Measurements from ENCODE around the gene DGKI.

DGKI gene

DNA sequence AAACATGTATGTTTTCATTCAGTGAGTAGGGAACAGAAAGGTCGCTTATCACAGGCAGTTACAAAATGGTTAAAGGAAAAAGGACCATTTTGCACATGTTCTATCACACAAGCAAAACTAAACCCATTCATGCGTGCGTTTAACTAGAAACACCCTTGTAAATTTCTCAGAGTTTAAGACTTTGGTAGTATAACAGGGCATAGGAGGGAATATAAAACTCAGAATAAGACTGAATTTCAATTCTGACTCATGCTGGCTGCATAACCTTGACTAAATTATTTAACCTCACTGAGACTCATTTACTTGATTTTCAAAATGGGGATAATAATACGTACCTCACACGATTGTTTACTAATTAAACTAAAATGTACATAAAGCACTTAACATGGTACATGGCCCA, 259.4 kb downstream of the DGKI start:
- DNase-seq, result no peak

DNA sequence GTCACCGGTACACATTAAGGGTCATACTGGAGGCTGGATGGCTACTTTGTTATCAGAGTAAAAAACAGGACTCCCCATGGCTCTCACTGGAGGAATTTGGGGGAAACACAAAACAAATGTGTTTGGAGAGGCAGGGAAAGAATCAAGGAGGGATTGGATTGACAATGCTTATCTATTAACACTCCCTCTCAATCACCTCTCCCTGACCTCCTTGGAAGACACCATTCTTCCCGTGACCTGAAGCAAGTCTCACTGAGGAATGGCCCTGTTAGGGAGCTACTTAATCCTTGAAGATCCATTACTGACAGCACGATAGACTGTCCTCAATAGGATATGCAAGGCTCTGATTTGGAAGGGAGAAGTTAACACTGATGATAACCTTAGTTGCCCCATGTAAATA, 261.2 kb downstream of the DGKI start:
- no peak for DNase-seq

DNA sequence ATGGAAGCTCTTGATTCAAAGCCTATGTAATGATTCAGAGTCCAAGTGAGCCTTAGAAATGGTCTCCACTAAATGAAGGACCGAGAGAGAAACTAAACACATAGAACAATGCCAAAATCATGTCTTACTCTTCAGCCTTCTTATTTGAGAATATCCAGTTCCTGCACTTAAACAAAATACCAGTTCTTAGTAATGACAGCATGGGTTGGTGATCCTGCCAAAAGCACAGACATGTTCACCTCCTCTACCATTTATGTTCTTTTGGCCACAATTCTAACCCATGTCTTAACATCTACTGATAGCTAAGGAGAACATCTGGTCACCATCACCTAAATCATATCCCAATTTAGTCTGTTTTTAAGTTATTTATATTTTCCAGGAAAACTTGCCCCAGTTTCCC, 263.6 kb downstream of the DGKI start:
- no peak for DNase-seq

DNA sequence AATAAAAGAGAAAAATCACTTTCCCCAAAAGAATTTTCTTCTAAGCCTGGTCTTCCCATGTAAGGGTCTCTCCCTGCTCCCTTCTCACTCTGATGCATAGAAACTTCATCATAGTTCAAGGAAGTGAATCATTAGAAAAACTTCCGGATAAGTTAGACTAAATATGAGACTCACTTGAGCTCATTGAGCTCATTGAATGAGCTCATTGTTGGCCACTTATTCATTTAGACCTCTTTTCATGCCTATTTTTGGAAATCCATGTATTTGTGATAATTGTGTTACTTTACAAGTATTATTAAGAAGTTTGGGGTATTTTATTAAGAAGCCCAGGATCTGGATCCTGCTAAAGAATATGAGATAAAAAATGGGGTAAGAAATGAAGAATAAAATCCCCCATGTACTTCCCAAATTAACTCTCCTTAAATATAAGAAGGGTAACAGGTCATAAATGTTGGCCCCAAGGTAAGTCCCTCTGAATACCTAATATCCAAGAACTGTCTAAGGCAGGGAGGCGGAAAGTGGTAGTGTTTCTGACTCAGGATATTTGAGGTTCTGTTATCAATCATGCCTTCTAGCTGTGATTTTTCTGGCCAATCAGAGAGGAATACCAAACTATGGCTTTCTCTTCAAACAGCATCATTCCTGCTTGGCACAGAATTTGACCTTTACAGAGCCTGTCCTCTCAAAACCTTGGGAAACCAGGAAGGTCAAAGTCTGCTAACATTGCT, 266.7 kb downstream of the DGKI start:
- no peak for DNase-seq

DNA sequence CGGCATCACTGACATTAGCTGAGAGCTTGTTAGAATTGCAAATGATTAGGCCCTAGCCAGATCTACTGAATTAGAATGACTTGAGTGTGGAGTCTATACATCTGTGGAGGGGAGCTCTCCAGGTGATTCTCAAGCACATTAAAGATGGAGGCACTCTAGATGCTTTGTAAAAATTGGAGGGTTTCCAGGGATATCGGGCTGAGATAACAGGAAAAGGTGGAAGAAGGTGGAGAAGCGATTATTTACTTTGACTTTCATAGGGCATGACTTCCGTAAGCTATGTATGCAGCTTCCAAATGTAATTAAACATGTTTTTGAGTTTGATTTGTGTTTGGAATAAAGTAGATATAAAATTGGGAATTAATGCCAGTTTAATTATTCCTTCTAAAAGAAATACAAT, 268.2 kb downstream of the DGKI start:
- no peak for DNase-seq

DNA sequence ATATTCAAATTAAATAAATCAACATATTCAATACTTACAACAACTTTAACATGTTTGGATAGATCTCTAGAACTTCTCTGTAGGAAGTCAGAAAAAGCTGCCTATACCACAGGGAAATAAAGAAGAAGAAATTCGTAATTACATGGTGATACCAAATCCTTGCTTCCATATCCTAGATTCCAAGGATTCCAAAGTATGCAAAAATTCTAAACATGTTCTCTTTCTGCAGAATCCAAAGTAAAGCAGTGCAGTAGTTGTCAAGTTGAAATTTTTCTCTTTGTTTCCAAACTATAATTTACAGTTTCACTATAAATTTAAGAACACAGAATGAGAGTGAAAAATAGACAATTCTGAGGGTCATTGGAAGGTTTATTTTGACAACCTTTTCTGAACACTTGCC, 269.6 kb downstream of the DGKI start:
- no peak for DNase-seq

DNA sequence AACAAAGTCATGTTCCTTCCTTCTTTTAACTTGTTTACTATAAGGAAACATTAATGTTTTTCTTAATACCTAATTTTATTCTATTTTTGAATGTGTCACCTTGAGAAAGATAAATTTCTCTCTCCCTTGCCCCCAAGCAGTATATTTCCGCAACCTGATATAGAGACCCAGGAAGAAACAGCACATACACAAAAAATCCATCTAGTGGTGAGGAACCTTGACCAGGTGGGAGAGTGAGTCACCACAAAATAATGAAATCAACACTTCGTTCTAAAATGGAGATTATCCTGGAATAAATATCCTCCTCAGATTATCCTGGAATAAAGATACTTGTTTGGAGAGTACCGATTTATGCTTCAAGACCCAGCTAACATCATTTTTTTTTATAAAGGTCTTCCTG, 270.3 kb downstream of the DGKI start:
- DNase-seq, result no peak

DNA sequence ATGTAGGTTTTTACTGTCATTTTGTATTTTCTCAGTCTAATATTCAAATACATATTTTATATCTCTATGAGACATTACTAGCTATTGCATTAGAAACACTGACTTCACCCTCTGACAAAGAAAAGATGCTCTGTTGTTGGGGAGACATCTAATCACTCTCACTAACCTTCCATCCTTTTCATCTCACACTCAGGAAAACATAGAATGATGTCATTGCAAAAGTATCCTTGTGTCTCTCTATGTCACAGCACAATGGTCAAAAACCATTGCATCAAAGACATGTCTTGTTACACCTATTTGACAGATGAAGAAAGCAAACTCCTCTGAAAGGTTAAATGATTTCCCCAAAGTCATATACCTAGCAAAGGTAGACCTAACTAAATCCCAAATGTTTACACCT, 272.0 kb downstream of the DGKI start:
- no peak for DNase-seq

DNA sequence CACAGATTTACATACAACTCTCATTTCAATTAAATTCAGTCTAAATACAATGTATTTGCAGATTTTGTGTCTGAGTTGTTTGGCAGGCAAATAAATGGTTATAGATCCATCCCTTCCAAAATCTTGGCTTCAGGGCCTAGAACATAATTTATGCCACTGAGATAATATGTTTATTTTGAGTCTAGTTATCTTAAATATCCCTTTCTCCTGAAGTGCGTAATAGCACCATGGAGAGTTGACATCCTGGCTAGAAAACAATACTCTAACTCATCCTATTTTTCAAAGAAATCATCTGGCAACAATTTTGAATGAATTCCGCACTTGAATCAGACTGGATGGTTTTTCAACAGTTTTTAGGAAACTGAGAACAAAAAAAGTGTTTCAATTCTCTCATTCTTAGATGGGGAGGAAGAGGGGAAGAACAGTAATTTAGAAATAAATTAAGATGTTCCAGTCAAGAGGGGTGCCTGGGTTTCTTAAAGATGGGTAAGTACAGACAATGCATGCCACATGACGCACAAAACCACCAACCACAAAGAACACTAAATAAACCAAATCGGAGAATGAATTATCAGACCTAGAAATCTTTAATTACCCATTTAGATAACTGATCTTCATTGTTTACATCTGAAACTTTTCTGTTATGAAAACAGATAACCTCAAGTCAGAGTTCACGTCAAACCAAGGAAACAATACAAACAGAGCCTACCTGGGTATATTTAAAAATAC, 274.6 kb downstream of the DGKI start:
- no peak for DNase-seq

DNA sequence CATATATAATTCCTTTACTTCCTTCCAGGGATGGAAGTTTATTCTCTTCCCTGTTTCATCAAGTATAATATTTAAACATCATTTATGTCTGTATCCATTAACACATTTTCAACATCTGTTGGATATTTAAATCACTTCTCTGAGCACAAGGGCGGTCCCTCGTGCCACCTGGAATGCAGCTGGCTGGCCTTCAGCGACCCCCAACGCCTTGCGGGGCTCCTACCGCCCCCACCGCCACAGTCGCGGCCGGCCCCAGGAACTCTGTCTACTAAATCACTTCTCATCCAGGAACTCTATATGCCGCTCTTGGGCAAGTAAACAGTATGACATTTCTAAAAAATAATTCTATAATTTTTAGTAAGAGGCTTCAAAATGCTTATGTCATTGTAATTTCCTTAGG, 282.1 kb downstream of the DGKI start:
- no peak for DNase-seq

DNA sequence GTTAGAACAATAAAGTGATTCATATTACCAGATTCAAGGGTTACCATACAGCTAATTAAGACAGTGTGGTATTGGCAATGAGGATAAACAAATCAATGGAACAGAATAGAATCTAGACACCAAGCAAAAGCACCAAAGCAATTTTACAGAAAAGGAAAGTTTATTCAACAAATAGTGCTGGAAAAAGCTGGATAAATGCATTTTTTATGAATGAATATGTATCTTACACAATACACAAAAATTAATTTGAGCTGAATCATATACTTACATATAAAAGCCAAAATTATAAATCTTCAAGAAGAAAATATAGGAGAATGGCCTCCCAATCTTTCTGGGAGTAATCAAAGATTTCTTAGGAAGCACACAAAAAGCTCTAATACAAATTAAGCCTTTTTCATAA, 282.8 kb downstream of the DGKI start:
- DNase-seq, result no peak

DNA sequence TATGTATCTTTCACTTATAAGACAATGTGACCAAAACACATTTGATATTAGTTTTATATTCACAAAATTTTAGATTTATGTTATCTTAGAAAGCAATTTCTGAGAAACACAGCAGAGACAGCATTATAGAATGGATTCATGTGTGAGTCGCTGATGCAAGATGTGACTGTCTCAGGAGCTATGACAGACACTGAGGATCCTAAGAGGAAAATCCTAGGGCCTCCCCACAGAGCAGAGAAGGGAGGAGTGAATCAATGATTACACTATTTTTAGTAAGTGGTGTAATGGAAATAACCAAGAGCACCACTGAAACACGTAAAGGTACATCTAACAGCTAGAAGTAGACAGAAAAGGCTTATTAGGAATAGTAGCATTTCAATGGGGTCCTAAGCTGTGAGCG, 299.3 kb downstream of the DGKI start:
- DNase-seq, result no peak

DNA sequence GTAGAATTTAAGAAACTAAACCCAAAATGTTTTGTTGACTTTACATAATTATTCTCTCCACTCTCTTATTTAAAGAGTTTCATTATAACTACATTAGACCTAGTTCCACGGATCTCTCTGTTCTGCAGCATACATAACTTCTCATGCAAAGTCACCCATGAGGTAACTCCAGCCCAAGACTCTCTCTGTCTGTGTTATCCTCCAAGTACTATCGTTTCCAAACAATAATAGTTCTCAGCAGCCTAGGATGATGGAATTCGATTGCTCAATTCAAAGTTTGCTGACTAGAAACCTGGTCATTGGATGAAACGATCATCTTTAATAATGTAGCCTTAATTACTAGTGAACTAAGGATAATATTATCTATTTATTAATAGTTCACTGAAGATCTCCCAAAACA, 300.1 kb downstream of the DGKI start:
- DNase-seq, result no peak

DNA sequence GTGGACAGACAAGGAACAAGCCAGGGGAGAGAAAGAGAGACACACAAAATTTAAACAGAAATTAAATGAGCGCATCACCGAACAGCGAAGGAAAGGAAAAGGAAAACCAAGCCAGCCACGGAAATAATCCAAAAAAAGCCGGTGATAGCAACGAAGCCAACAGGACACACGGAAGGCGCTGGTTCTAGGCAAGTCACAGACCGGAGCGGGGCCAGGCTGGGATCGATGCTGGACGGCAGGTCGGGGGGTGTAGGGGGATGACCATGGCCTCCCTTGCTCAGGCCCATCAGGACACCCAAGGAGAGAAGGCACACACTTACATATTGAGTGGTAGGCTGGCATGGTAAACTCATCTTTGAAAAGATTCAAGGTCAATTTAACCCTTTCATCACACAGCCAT, 300.8 kb downstream of the DGKI start:
- DNase-seq, result no peak

DNA sequence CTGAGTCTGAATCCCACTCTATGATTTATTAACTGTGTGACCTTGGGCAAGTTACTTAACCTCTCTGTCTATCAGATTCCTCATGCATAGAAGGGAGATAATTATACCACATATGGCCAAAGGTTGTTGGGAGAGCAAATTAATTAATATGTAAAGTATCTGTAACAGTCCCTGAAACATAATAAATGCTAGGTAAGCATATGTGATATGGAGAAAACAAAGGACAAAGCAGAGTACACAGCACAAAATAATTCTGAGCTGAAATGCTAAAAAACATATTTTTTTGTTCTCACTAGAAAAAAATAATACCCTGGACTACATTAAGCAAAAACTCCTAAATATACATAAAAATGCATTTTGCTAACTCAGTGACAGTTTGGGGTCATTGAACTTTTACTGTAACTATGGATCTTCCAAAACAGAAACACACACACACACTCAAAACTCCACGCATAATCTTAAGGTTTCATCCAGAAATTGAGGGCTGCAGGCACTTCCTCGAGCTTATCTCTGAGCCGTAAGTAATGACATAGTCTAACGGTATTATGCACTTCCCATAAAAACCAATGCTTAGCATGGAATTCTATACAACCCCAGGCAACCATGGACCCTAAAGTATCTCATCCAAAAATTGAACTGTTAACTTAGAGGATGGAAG, 301.6 kb downstream of the DGKI start:
- DNase-seq, result no peak

DNA sequence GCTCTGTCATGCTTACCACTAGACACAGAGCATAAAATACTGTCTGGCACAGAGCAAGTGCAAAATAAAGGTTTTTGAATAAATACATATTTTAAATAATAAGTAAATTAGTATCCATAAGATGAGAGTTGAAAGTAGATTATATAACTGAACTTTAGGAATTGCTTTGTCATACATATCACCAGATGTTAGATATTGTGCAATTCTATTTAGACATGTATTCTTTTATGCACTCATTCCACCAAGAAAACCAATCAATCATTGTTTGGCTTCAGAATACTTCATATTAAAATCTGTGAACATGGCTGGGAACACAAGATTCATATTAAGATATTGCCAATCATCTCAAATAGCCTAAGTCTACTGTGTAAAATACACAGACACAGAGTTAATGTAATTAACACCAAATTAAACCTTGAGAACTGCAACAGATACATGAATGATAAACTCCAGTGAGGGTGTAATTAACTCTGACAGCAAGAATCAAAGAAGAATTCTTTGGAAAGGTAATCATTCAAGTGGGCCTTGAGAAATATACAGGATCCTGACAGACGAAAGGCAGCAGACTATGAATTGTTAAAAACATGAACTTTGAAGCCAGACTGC, 302.2 kb downstream of the DGKI start:
- no peak for DNase-seq

DNA sequence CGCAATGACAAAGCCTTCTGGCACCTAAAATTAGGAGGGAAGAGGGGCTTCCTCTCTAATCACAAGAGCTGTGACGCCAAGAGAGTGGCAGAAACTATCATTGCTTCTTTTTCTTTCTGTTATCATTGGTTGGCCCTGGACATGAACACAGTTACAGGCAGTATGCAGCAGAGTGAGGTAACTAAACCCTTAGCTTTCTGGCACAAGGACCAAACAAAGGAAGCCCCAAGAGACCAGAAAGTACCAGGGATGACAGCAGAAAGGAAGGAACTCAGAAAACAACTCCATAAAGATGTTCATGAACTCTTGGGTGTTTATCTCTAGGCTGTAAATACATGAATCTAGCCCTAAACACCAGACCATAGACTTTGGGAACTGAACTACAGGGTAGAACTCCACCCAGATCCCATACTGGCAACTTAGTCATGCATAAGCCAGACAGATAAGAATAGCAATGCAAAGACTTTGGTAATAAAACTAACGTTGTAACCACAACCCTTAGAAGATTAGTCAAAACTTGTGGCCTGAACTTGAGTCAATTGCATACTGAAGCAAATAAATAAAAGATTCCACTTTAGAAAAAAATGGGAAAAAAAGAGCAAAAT, 307.6 kb downstream of the DGKI start:
- DNase-seq, result no peak

DNA sequence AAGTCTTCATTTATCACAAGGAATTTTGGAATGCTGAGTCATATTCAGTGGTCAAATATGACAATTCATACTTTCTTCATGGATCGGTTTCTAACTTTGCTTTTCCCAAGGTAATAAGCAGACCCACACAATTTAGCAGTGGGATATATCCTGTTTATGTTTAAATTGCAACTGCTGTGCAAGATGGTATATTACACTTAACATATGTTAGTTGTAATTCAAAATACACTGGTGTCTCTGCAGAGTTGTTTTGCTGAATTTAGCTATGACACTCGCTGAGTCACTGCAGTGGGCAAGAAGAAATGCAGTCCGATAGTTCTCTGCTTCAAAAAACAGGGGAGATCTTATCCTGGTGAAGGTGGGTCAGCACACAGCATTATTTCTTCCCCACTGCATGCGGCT, 308.4 kb downstream of the DGKI start:
- DNase-seq, result no peak

DNA sequence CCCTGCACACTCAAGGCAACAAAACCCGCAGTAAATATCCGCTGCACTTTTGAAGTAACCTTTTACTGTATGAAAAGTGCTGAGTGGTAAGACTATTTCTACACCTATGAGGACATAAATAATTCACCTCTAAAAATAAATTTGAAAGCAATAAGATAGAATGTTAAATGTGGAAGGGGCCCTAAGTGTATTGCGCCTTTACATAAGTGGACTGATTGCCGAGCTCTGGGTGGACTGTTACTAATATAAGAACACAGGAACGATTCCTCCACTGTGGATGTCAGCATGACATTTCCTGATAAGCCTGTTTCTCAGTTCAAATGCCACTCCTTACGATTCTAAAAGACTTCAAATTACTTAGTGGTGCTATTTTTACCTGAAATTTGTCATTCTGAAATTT, 311.2 kb downstream of the DGKI start:
- no peak for DNase-seq

DNA sequence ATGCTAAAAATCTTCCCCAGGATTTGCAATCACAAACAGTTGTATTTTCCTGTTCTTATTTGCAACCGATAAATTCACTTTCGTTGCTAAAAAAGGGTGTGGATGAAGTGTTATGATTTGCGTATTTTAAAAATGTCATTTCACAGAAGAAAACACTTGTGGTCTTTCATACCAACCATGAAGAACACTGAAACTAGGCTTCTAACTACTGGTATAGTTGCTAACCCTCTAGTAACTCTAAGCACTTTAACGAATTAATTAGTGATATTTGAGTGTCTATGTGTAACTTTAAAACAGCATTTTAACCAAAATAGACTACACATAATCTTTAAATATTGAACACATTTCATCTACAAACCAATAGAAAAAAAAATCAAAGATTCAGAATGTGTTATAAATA, 315.1 kb downstream of the DGKI start:
- no peak for DNase-seq

DNA sequence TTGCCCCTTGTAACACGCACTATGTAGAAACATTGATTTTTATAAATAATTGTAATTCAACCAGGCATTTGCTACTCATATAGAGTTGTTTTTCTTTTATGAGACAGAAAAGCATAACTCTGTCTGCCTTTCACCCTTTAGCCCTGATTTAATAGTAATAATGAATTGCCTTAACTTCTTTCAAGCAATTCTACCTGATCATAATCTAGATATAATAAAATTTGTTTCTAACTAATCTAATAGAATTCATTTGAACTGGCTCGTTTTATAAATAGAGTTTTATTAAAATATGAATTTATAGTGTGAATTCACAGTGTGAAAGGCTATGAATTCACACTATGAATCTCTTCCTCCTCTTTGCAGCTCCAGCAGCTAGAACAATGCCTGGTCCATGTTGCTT, 319.1 kb downstream of the DGKI start:
- no peak for DNase-seq

DNA sequence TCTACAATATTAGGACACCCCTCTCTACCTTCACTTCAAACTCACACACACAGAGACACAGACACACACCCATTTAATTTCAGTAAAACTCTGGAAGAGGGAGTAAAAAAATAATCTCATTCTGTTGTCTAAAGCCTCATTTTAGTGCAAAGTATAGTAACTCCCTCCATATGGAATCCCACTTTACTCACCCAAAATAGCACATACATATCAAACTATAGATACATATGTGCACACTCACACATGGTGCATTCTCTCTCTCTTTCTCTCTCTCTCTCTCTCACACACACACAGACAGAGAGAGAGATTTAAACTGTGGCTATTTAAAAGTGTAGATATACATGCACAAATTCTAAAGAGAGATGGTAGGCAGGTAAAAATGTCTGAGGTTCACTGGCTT, 323.6 kb downstream of the DGKI start:
- no peak for DNase-seq

DNA sequence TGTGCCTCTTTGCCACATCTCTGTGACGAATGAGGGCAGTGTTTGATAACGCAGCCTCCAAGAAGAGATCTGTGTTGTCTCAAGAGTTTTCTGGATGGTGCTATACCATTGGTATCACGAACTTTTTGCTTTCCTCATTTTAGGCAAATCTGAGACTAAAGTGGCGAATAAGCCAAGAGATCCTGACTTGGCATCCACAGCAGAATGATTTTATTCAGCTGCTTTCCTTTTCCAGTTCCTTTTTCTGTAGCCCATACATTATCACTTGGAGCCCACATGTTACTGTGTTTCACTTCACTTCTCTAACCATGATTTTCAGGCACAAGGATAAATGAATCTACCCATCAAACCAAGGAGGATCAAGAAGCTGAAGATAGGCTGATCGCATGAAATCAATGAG, 325.3 kb downstream of the DGKI start:
- no peak for DNase-seq

DNA sequence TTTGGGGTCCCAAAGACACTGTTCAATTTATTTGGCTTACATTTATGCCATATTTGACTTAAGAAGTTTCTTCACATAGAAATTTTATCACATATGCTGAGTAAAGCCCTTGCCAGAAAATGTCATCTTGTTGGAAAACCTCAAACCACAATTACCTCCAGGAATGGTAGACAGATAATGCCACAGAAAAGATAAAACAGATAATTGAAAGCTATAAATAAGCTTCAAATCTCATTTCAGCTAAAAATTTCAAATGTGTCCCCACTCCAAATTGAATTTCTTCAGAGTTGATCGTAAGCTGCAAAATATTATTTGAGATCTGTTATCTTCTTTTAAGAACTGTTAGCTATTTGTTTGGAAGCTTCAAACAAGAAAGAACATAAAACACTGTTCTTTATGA, 326.8 kb downstream of the DGKI start:
- no peak for DNase-seq

Data from NCI-H524 treated with DMSO at 0.1 percent for 48 hours (cell line).